Mucosa of rectum (tissue), 2 donors: Measurements from ENCODE around the gene TBC1D19.

ENCODE experiments used
- H3K27ac ChIP-seq, 2 donors: one replicate each; pipeline ENCODE4 v1.7.0; 2013; ENCODE audit warnings: inconsistent platforms in 2 of 2, low read depth in 2 of 2, low read length in 2 of 2
- H3K27me3 ChIP-seq, 2 donors: one replicate each; pipeline ENCODE4 v1.7.0; 2013; ENCODE audit warnings: low read length in 2 of 2; ENCODE audit not compliant: control insufficient read depth in 2 of 2, insufficient read depth in 2 of 2
- H3K36me3 ChIP-seq, 2 donors: one replicate each; pipeline ENCODE4 v1.7.0; 2013; ENCODE audit warnings: low read length in 2 of 2; ENCODE audit not compliant: control insufficient read depth in 2 of 2, insufficient read depth in 2 of 2
- H3K4me1 ChIP-seq, 2 donors: one replicate each; pipeline ENCODE4 v1.7.0; 2013; ENCODE audit warnings: low read length in 2 of 2, mild to moderate bottlenecking in 1 of 2; ENCODE audit not compliant: control insufficient read depth in 2 of 2, insufficient read depth in 2 of 2
- H3K4me3 ChIP-seq, 2 donors: one replicate each; pipeline ENCODE4 v1.7.0; 2013; ENCODE audit warnings: low read length in 2 of 2
- H3K9ac ChIP-seq, 2 donors: one replicate each; pipeline ENCODE4 v1.7.0; 2013; ENCODE audit warnings: low read length in 2 of 2, low read depth in 1 of 2, mild to moderate bottlenecking in 1 of 2
- H3K9me3 ChIP-seq, 2 donors: one replicate each; pipeline ENCODE4 v1.7.0; 2013; ENCODE audit warnings: low read length in 2 of 2; ENCODE audit not compliant: control insufficient read depth in 2 of 2
- donor health status: healthy.
- donor health status: Normal muscosa, but diverticular disease.

The TBC1D19 gene

GRCh38 chr4:26726655-26727387, 142.9 kb downstream of the TBC1D19 start:
- no peaks in the 10 kb centered on the region for H3K27me3 ChIP-seq
- no peak overlapping the region for H3K9ac ChIP-seq
- no peaks in the 10 kb centered on the region for H3K36me3 ChIP-seq
- no peak overlapping the region for H3K27ac ChIP-seq
- no peak overlapping the region for H3K4me3 ChIP-seq
- H3K9me3 ChIP-seq = no peaks in the 10 kb centered on the region
- no peaks in the 10 kb centered on the region for H3K4me1 ChIP-seq

GRCh38 chr4:26727844-26728243, 144.0 kb downstream of the TBC1D19 start:
- H3K9me3 ChIP-seq = no peaks in the 10 kb centered on the region
- H3K4me1 ChIP-seq = no peaks in the 10 kb centered on the region
- H3K9ac ChIP-seq = no peak overlapping the region
- H3K4me3 ChIP-seq = no peak overlapping the region
- H3K27ac ChIP-seq = no peak overlapping the region
- H3K36me3 ChIP-seq = no peaks in the 10 kb centered on the region
- no peaks in the 10 kb centered on the region for H3K27me3 ChIP-seq

- H3K27me3 ChIP-seq = no peaks in the 10 kb centered on the region
- no peaks in the 10 kb centered on the region for H3K4me1 ChIP-seq
- H3K36me3 ChIP-seq = no peaks in the 10 kb centered on the region
- no peak overlapping the region for H3K27ac ChIP-seq
- H3K4me3 ChIP-seq = no peak overlapping the region
- no peak overlapping the region for H3K9ac ChIP-seq
- no peaks in the 10 kb centered on the region for H3K9me3 ChIP-seq
These were observed 145.1 kb downstream of the TBC1D19 start for GRCh38 chr4:26729027-26729426.

GRCh38 chr4:26729547-26729946, 145.7 kb downstream of the TBC1D19 start:
- no peaks in the 10 kb centered on the region for H3K9me3 ChIP-seq
- no peaks in the 10 kb centered on the region for H3K36me3 ChIP-seq
- no peak overlapping the region for H3K27ac ChIP-seq
- no peak overlapping the region for H3K9ac ChIP-seq
- H3K4me3 ChIP-seq = no peak overlapping the region
- no peaks in the 10 kb centered on the region for H3K4me1 ChIP-seq
- H3K27me3 ChIP-seq = no peaks in the 10 kb centered on the region

GRCh38 chr4:26731351-26732035, 147.6 kb downstream of the TBC1D19 start:
- H3K9me3 ChIP-seq = no peaks in the 10 kb centered on the region
- H3K27me3 ChIP-seq = no peaks in the 10 kb centered on the region
- no peaks in the 10 kb centered on the region for H3K4me1 ChIP-seq
- H3K4me3 ChIP-seq = no peak overlapping the region
- no peak overlapping the region for H3K9ac ChIP-seq
- no peak overlapping the region for H3K27ac ChIP-seq
- H3K36me3 ChIP-seq = no peaks in the 10 kb centered on the region

GRCh38 chr4:26732356-26732755, 148.5 kb downstream of the TBC1D19 start:
- no peaks in the 10 kb centered on the region for H3K36me3 ChIP-seq
- no peak overlapping the region for H3K27ac ChIP-seq
- no peaks in the 10 kb centered on the region for H3K4me1 ChIP-seq
- no peaks in the 10 kb centered on the region for H3K27me3 ChIP-seq
- no peak overlapping the region for H3K4me3 ChIP-seq
- no peaks in the 10 kb centered on the region for H3K9me3 ChIP-seq
- no peak overlapping the region for H3K9ac ChIP-seq

- H3K27ac ChIP-seq = no peak overlapping the region
- no peaks in the 10 kb centered on the region for H3K36me3 ChIP-seq
- H3K4me1 ChIP-seq = no peaks in the 10 kb centered on the region
- no peaks in the 10 kb centered on the region for H3K9me3 ChIP-seq
- no peaks in the 10 kb centered on the region for H3K27me3 ChIP-seq
- no peak overlapping the region for H3K4me3 ChIP-seq
- no peak overlapping the region for H3K9ac ChIP-seq
These were observed 152.7 kb downstream of the TBC1D19 start for GRCh38 chr4:26736621-26737020.

GRCh38 chr4:26737385-26737784, 153.5 kb downstream of the TBC1D19 start:
- H3K4me3 ChIP-seq = no peak overlapping the region
- H3K4me1 ChIP-seq = no peaks in the 10 kb centered on the region
- no peaks in the 10 kb centered on the region for H3K27me3 ChIP-seq
- no peaks in the 10 kb centered on the region for H3K9me3 ChIP-seq
- no peaks in the 10 kb centered on the region for H3K36me3 ChIP-seq
- H3K9ac ChIP-seq = no peak overlapping the region
- no peak overlapping the region for H3K27ac ChIP-seq

- Histone ChIP-seq H3K27ac (no peak overlapping the region), H3K9me3 (no peaks in the 10 kb centered on the region), H3K9ac (no peak overlapping the region), H3K36me3 (no peaks in the 10 kb centered on the region), H3K4me1 (no peaks in the 10 kb centered on the region), H3K4me3 (no peak overlapping the region), H3K27me3 (no peaks in the 10 kb centered on the region)
These were observed 157.6 kb downstream of the TBC1D19 start for GRCh38 chr4:26741491-26741871.

- H3K9me3 ChIP-seq = no peaks in the 10 kb centered on the region
- H3K36me3 ChIP-seq = peaks cover 0 to 3% of the 10 kb centered on the region in 2 donors
- no peak overlapping the region for H3K27ac ChIP-seq
- no peak overlapping the region for H3K4me3 ChIP-seq
- H3K4me1 ChIP-seq = no peaks in the 10 kb centered on the region
- no peaks in the 10 kb centered on the region for H3K27me3 ChIP-seq
- H3K9ac ChIP-seq = no peak overlapping the region
These were observed 162.9 kb downstream of the TBC1D19 start for GRCh38 chr4:26746802-26747213.
